HEK293T (cell line): ENCODE data around the gene ZMAT5.

Source experiments
- BHLHE40 ChIP-seq: fragments of 450-650 bp; IDR thresholded peaks from 2 replicates; pipeline ENCODE4 v1.6.1; 2016; ENCODE audit warnings: mild to moderate bottlenecking, moderate library complexity, borderline replicate concordance
- FOXK2 ChIP-seq: fragments of 450-650 bp; IDR thresholded peaks from 2 replicates; pipeline ENCODE4 v1.6.1; 2016; ENCODE audit warnings: mild to moderate bottlenecking
- FOXM1 ChIP-seq: fragments of 450-650 bp; IDR thresholded peaks from 2 replicates; pipeline ENCODE4 v1.6.1; 2017; ENCODE audit warnings: mild to moderate bottlenecking, borderline replicate concordance
- L3MBTL2 ChIP-seq: fragments of 450-650 bp; conservative IDR thresholded peaks from 2 replicates; pipeline ENCODE4 v1.6.1; 2016; ENCODE audit warnings: mild to moderate bottlenecking
- NFRKB ChIP-seq: fragments of 450-650 bp; IDR thresholded peaks from 2 replicates; pipeline ENCODE4 v1.6.1; 2016; ENCODE audit warnings: mild to moderate bottlenecking, moderate library complexity
- SP1 ChIP-seq: fragments of 450-650 bp; IDR thresholded peaks from 2 replicates; pipeline ENCODE4 v1.6.1; 2017
- SUZ12 ChIP-seq: fragments of 450-650 bp; IDR thresholded peaks from 2 replicates; pipeline ENCODE4 v1.6.1; 2016; ENCODE audit warnings: mild to moderate bottlenecking
- TARDBP ChIP-seq: fragments of 450-650 bp; IDR thresholded peaks from 2 replicates; pipeline ENCODE4 v1.6.1; 2016
- ZNF384 ChIP-seq: fragments of 450-650 bp; IDR thresholded peaks from 2 replicates; pipeline ENCODE4 v1.6.1; 2016
- TF ChIP-seq, protein P1 (sequence below): fragments of 450-650 bp; IDR thresholded peaks from 2 replicates; pipeline ENCODE4 v1.6.1; 2016

GRCh38 chr22:29767171-29768051 is 604 bp upstream of the ZMAT5 start, which contains the start of gene UQCR10:
- TF ChIP-seq FOXK2 (no peak), TARDBP (no peak), L3MBTL2 (peak; percentile 71), BHLHE40 (no peak), NFRKB (no peak), FOXM1 (no peak), SP1 (no peak), ZNF384 (no peak), SUZ12 (peak; percentile 95)
- TF ChIP-seq, protein P1, sequence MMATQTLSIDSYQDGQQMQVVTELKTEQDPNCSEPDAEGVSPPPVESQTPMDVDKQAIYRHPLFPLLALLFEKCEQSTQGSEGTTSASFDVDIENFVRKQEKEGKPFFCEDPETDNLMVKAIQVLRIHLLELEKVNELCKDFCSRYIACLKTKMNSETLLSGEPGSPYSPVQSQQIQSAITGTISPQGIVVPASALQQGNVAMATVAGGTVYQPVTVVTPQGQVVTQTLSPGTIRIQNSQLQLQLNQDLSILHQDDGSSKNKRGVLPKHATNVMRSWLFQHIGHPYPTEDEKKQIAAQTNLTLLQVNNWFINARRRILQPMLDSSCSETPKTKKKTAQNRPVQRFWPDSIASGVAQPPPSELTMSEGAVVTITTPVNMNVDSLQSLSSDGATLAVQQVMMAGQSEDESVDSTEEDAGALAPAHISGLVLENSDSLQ = no peak; the same call in 1 of the 2 replicates
